ENCODE results near the gene ADAP1.

DNA sequence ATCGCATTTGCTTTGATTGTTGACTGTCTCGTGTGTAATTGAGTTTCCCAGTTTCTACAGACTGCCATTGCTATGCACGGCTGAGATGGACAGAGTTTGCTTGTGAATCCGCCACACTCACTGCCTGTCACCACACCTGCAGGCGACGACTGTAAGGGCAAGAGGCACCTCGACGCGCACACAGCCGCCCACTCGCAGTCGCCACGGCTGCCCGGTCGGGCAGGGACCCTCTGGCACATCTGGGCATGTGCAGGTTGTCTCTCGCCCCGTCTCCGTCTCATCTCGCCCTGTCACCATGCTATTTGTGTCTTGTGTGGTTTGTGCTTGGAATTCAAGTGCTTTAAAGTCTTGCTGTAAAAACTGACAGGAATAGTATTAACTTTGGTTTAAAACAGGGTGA, 104.7 kb downstream of the ADAP1 start:
- TF ChIP-seq, protein P1, sequence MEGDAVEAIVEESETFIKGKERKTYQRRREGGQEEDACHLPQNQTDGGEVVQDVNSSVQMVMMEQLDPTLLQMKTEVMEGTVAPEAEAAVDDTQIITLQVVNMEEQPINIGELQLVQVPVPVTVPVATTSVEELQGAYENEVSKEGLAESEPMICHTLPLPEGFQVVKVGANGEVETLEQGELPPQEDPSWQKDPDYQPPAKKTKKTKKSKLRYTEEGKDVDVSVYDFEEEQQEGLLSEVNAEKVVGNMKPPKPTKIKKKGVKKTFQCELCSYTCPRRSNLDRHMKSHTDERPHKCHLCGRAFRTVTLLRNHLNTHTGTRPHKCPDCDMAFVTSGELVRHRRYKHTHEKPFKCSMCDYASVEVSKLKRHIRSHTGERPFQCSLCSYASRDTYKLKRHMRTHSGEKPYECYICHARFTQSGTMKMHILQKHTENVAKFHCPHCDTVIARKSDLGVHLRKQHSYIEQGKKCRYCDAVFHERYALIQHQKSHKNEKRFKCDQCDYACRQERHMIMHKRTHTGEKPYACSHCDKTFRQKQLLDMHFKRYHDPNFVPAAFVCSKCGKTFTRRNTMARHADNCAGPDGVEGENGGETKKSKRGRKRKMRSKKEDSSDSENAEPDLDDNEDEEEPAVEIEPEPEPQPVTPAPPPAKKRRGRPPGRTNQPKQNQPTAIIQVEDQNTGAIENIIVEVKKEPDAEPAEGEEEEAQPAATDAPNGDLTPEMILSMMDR (IDR thresholded peaks at IDR 0.05): no peak
- no peak for TF ChIP-seq POLR2A (IDR thresholded peaks at IDR 0.05)
